Stomach (tissue), 9 donors: Measurements from ENCODE around the gene ANO1. TPM values are rescaled to one million over a fixed set of nuclear protein-coding genes. Genes with fewer than 3 reads are reported as not detected.

Source experiments
- DNase-seq, 2 donors: peaks; one replicate each; pipeline versions ENCODE4 v3.0.0 to v3.0.0-alpha.2; 2013 to 2019
- H3K27ac ChIP-seq, 5 donors: fragments of 200-600 bp in 4 of 5; sonication (generic) in 4 of 5; one replicate each; pipeline ENCODE4 v1.5.1; 2013 to 2019; ENCODE audit warnings: mild to moderate bottlenecking in 1 of 5, moderate library complexity in 1 of 5
- H3K27me3 ChIP-seq, 3 donors: fragments of 200-600 bp; sonication (generic); one replicate each; pipeline ENCODE4 v1.5.1; 2017 to 2019; ENCODE audit warnings: mixed run types in 1 of 3
- H3K36me3 ChIP-seq, 4 donors: fragments of 200-600 bp; sonication (generic); 1 replicate in 3 of 4; 2 replicates in 1 of 4; pipeline ENCODE4 v1.5.1; 2016 to 2019
- H3K4me1 ChIP-seq, 4 donors: fragments of 200-600 bp; sonication (generic); one replicate each; pipeline ENCODE4 v1.5.1; 2016 to 2019
- H3K4me3 ChIP-seq, 4 donors: fragments of 200-600 bp; sonication (generic) in 3 of 4; one replicate each; pipeline ENCODE4 v1.5.1; 2016 to 2019; ENCODE audit warnings: mild to moderate bottlenecking in 1 of 4
- H3K9me3 ChIP-seq, 4 donors: fragments of 200-600 bp; sonication (generic); one replicate each; pipeline ENCODE4 v1.5.1; 2016 to 2019
- EP300 ChIP-seq: sonication (generic); formaldehyde crosslinking; IDR thresholded peaks from one replicate; pipeline ENCODE4 v1.6.1; 2017; ENCODE audit warnings: antibody characterized with exemption
- POLR2A ChIP-seq, 4 donors: fragments of 450-650 bp; IDR thresholded peaks; one replicate each; pipeline ENCODE4 v1.6.1; 2016; ENCODE audit warnings: antibody characterized with exemption in 4 of 4, control low read depth in 2 of 4, mild to moderate bottlenecking in 1 of 4, moderate library complexity in 1 of 4
- POLR2AphosphoS5 ChIP-seq, 3 donors: sonication (generic); formaldehyde crosslinking; IDR thresholded peaks; one replicate each; pipeline ENCODE4 v1.6.1; 2016; ENCODE audit warnings: antibody characterized with exemption in 3 of 3
- WGBS, 5 donors: extraction: QIAGEN DNeasy Blood & Tissue Kit in 3 of 5; methylation state at CpG; one replicate each; pipeline versions ENCODE4 v1.1.5 to v1.1.7; 2013 to 2018; 5-methylcytosine and 5-hydroxymethylcytosine counted together
- intact Hi-C: fragments of 100-400 bp; cut with DNase I; formaldehyde crosslinking; loops from one replicate; pipeline ENCODE4 v1.15.1; 2023; ENCODE audit warnings: low total_unique reads
- polyA plus RNA-seq, 3 donors: library from polyadenylated mRNA; stranded (reverse); fragments of 200-250 nt; gene quantifications; one replicate each; pipeline ENCODE4 v1.2.3, GENCODE V29; 2013
- total RNA-seq, 5 donors: library from RNA; depleted of rRNA; stranded (reverse); fragments of >200 nt; gene quantifications; one replicate each; pipeline versions ENCODE4 v1.1.0 to v1.2.3, GENCODE V29; 2014 to 2016
- TF ChIP-seq, protein P1 (sequence below), 7 experiments: fragments of 450-650 bp in 4 of 7; fragments of 200-600 bp in 3 of 7; sonication (generic) in 3 of 7; IDR thresholded peaks; one replicate each; pipeline ENCODE4 v1.5.1; 2016 to 2019; ENCODE audit warnings: antibody characterized with exemption in 7 of 7, control low read depth in 2 of 7, mild to moderate bottlenecking in 1 of 7
- donor health status: healthy with polysubstance abuse.
- donor health status: Bipolar disorder and iron deficiency.
- donor health status: healthy.

Gene ANO1
- total and polyA plus RNA-seq, 8 donors: 1.8 to 69.6 (median 12.9) TPM

- Histone ChIP-seq H3K27me3 (peaks cover 0 to 31% (median 0%) of the 10 kb centered on the region in 3 donors), H3K36me3 (peaks cover 0 to 44% (median 10%) of the 10 kb centered on the region in 4 donors), H3K4me3 (no peak overlapping the region), H3K4me1 (peaks cover 6 to 13% (median 10%) of the 10 kb centered on the region in 4 donors), H3K9me3 (no peaks in the 10 kb centered on the region), H3K27ac (no peak overlapping the region)
- 78 to 93% (median 89%) methylated on average over 7 to 9 of the region's 9 CpGs for WGBS, 5 donors
- intact Hi-C loops: no loop called here
- no peak for TF ChIP-seq POLR2AphosphoS5 (IDR thresholded peaks at IDR 0.05)
- TF ChIP-seq, protein P1, sequence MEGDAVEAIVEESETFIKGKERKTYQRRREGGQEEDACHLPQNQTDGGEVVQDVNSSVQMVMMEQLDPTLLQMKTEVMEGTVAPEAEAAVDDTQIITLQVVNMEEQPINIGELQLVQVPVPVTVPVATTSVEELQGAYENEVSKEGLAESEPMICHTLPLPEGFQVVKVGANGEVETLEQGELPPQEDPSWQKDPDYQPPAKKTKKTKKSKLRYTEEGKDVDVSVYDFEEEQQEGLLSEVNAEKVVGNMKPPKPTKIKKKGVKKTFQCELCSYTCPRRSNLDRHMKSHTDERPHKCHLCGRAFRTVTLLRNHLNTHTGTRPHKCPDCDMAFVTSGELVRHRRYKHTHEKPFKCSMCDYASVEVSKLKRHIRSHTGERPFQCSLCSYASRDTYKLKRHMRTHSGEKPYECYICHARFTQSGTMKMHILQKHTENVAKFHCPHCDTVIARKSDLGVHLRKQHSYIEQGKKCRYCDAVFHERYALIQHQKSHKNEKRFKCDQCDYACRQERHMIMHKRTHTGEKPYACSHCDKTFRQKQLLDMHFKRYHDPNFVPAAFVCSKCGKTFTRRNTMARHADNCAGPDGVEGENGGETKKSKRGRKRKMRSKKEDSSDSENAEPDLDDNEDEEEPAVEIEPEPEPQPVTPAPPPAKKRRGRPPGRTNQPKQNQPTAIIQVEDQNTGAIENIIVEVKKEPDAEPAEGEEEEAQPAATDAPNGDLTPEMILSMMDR (IDR thresholded peaks at IDR 0.05): no peak
- no peak for TF ChIP-seq POLR2A (IDR thresholded peaks at IDR 0.05)
- TF ChIP-seq EP300: no peak
- no peak for DNase-seq
Observed at GRCh38 chr11:70167120-70167519, 89.0 kb downstream of the ANO1 start.

DNA sequence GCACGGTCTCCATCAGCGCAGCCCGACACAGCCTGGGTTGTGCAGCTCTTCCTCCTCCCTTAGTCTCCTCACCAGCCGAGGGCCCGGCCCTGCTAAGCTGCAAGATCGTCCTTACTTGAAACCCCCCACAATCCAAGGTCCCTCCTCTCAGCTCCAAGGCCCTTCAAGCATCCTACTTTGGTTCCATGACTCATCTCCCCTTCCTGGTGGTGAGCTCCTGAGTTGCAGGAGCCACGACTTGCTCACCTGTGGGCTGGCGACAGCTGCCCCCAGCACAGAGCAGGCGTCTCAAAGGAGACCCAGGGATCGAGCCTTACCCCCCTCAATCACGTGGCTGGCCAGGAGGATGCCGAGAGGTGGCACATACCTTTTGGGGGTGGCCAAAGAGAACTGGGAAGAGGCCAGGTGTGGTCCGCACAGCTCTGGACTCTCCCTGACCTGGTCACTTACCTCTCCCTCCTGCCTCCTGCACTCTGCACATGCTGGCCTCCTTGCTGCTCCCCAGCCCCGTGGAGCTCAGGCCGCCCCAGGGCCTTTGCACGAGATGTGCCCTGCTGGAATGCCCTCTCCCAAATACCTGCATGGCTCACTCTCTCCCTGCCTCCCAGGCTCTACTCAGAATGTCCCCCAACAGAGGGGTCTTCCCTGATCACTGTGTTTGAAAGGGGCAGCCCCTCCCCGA lies 89.7 kb downstream of the ANO1 start:
- no peaks in the 10 kb centered on the region for H3K9me3 ChIP-seq
- H3K36me3 ChIP-seq: peaks cover 0 to 37% (median 10%) of the 10 kb centered on the region in 4 donors
- 89 to 94% (median 92%) methylated on average over 17 of the region's 17 CpGs for WGBS, 5 donors
- H3K27ac ChIP-seq: no peak overlapping the region
- no peak for DNase-seq
- H3K27me3 ChIP-seq: peaks cover 0 to 24% (median 0%) of the 10 kb centered on the region in 3 donors
- peaks cover 6 to 13% (median 10%) of the 10 kb centered on the region in 4 donors for H3K4me1 ChIP-seq
- TF ChIP-seq EP300 (no peak), POLR2A (IDR thresholded peaks at IDR 0.05) (no peak), POLR2AphosphoS5 (IDR thresholded peaks at IDR 0.05) (no peak)
- TF ChIP-seq, protein P1 (IDR thresholded peaks at IDR 0.05): no peak
- H3K4me3 ChIP-seq: no peak overlapping the region
- intact Hi-C loops: no loop called here

GRCh38 chr11:70168405-70168754 lies 90.3 kb downstream of the ANO1 start:
- no peak overlapping the region for H3K4me3 ChIP-seq
- peaks cover 0 to 34% (median 10%) of the 10 kb centered on the region in 4 donors for H3K36me3 ChIP-seq
- 85 to 92% (median 87%) methylated on average over 6 of the region's 6 CpGs for WGBS, 5 donors
- H3K27me3 ChIP-seq: peaks cover 0 to 23% (median 0%) of the 10 kb centered on the region in 3 donors
- H3K9me3 ChIP-seq: no peaks in the 10 kb centered on the region
- H3K4me1 ChIP-seq: peaks cover 6 to 13% (median 10%) of the 10 kb centered on the region in 4 donors
- DNase-seq: no peak
- H3K27ac ChIP-seq: no peak overlapping the region
- no peak for TF ChIP-seq POLR2A (IDR thresholded peaks at IDR 0.05)
- no peak for TF ChIP-seq EP300
- no peak for TF ChIP-seq POLR2AphosphoS5 (IDR thresholded peaks at IDR 0.05)
- TF ChIP-seq, protein P1 (IDR thresholded peaks at IDR 0.05): no peak
- intact Hi-C loops: no loop called here

DNA sequence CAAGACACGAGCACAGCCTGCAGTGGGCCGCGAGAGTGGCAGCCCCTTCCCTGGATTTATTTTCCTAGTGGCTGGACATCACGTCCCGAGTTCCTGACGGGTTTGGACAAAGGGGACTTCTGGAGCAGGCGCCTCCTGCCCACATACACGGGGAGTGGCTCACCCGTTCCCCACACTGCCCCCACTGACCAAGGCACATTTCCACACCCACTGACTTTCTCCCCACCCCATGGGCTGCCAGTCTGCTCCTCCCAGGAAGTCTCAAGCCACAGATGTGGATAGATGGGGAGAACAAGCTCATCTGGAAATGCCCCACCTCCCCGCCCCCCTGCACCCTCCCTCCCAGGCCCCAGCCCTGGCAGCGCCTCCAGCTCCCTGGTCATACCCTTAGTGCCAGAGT lies 91.0 kb downstream of the ANO1 start:
- Histone ChIP-seq H3K9me3 (no peaks in the 10 kb centered on the region), H3K4me1 (peaks cover 6 to 13% (median 10%) of the 10 kb centered on the region in 4 donors), H3K4me3 (no peak overlapping the region), H3K36me3 (peaks cover 0 to 34% (median 10%) of the 10 kb centered on the region in 4 donors), H3K27me3 (peaks cover 0 to 23% (median 0%) of the 10 kb centered on the region in 3 donors), H3K27ac (peak overlapping the region in 3 of 5 donors; percentile 20 to 54 (median 28))
- DNase-seq: no peak
- 44 to 72% (median 61%) methylated on average over 3 to 11 of the region's 11 CpGs for WGBS, 5 donors
- intact Hi-C loops: no loop called here
- TF ChIP-seq, protein P1 (IDR thresholded peaks at IDR 0.05): no peak
- TF ChIP-seq EP300 (no peak), POLR2AphosphoS5 (IDR thresholded peaks at IDR 0.05) (no peak), POLR2A (IDR thresholded peaks at IDR 0.05) (no peak)
